B cell (primary cell): ENCODE data around the gene PNKP. TPM values are rescaled to one million over a fixed set of nuclear protein-coding genes. Genes with fewer than 3 reads are reported as not detected.

Source experiments
- ATAC-seq: fragments of 200-7000 bp; cut with Tn5 transposase; one replicate; pipeline ENCODE4 v1.10.0; 2021; ENCODE audit warnings: low read depth, mild to moderate bottlenecking, moderate number of reproducible peaks, moderate library complexity
- CTCF ChIA-PET: fragments of 350-600 bp; sonication (Branson Sonifier 250); formaldehyde crosslinking; loops from one replicate; lab custom pipeline; 2021; ENCODE audit warnings: antibody characterized with exemption, inconsistent platforms; lab: Charles Lee
- POLR2A ChIA-PET: fragments of 350-600 bp; sonication (Branson Sonifier 250); formaldehyde crosslinking; loops from one replicate; lab custom pipeline; 2021; ENCODE audit warnings: antibody characterized with exemption; lab: Charles Lee
- DNase-seq: peaks from one replicate; pipeline ENCODE4 v3.0.0; 2013
- H2AFZ ChIP-seq: 2 replicates; pipeline ENCODE4 v1.6.1; 2012; ENCODE audit warnings: mild to moderate bottlenecking, low read depth, low read length; ENCODE audit not compliant: insufficient read depth, poor library complexity, severe bottlenecking
- H3K27ac ChIP-seq, 2 donors: 1 replicate in 1 of 2; 2 replicates in 1 of 2; pipeline ENCODE4 v1.5.1; 2012 to 2013; ENCODE audit warnings: low read length in 2 of 2, mild to moderate bottlenecking in 2 of 2, moderate library complexity in 1 of 2
- H3K27me3 ChIP-seq, 4 experiments: fragments of 200-600 bp in 1 of 4; sonication (generic) in 1 of 4; replicated peaks in 1 of 4; 1 replicate in 2 of 4; 2 replicates in 2 of 4; pipeline versions ENCODE4 v1.6.1 to v1.7.0; 2013 to 2016; ENCODE audit warnings: low read length in 3 of 4, mild to moderate bottlenecking in 2 of 4, mixed read lengths in 1 of 4, moderate library complexity in 1 of 4; ENCODE audit not compliant: insufficient read depth in 4 of 4, control insufficient read depth in 3 of 4; ENCODE audit errors: control extremely low read depth in 1 of 4
- H3K36me3 ChIP-seq, 2 experiments: replicated peaks in 1 of 2; 1 replicate in 1 of 2; 2 replicates in 1 of 2; pipeline versions ENCODE4 v1.6.1 to v1.7.1; 2013; ENCODE audit warnings: low read length in 1 of 2; ENCODE audit not compliant: insufficient read depth in 2 of 2, control insufficient read depth in 1 of 2; ENCODE audit errors: control extremely low read depth in 1 of 2, extremely low read depth in 1 of 2
- H3K4me1 ChIP-seq, 2 donors: fragments of 200-600 bp in 1 of 2; sonication (generic) in 1 of 2; 1 replicate in 1 of 2; 2 replicates in 1 of 2; pipeline versions ENCODE4 v1.5.1 to v1.6.1; 2013 to 2017; ENCODE audit warnings: low read length in 2 of 2; ENCODE audit not compliant: control insufficient read depth in 2 of 2, insufficient read depth in 2 of 2
- H3K4me2 ChIP-seq: replicated peaks from 2 replicates; pipeline ENCODE3; 2012; ENCODE audit warnings: mild to moderate bottlenecking, low read depth, low read length; ENCODE audit not compliant: poor library complexity, severe bottlenecking
- H3K4me3 ChIP-seq, 5 experiments: fragments of 200-600 bp in 1 of 5; sonication (generic) in 1 of 5; 1 replicate in 3 of 5; 2 replicates in 2 of 5; pipeline versions ENCODE4 v1.5.1 to v1.7.0; 2011 to 2016; ENCODE audit warnings: low read length in 4 of 5, mild to moderate bottlenecking in 4 of 5, low read depth in 2 of 5, control low read depth in 1 of 5, moderate library complexity in 1 of 5; ENCODE audit not compliant: insufficient read depth in 1 of 5; ENCODE audit errors: control extremely low read depth in 1 of 5, extremely low read depth in 1 of 5
- H3K79me2 ChIP-seq: fragments of 200-600 bp; sonication (generic); one replicate; pipeline ENCODE4 v1.6.0; 2016; ENCODE audit warnings: low read length; ENCODE audit not compliant: control insufficient read depth, insufficient read depth
- H3K9ac ChIP-seq: fragments of 200-600 bp; sonication (generic); 2 replicates; pipeline ENCODE4 v1.6.1; 2017; ENCODE audit warnings: mild to moderate bottlenecking, low read length, moderate library complexity
- H3K9me3 ChIP-seq, 3 donors: one replicate each; pipeline versions ENCODE4 v1.6.1 to v1.7.1; 2013; ENCODE audit warnings: low read length in 2 of 3; ENCODE audit not compliant: control insufficient read depth in 2 of 3, insufficient read depth in 1 of 3; ENCODE audit errors: control extremely low read depth in 1 of 3
- H4K20me1 ChIP-seq: 2 replicates; pipeline ENCODE4 v1.6.0; 2012; ENCODE audit warnings: mild to moderate bottlenecking, low read length; ENCODE audit not compliant: insufficient read depth, control insufficient read depth, poor library complexity, severe bottlenecking
- H3K27ac Mint-ChIP-seq: one replicate; pipeline ENCODE4 v1.8.0; 2021; ENCODE audit warnings: mixed read lengths
- H3K27me3 Mint-ChIP-seq: one replicate; pipeline ENCODE4 v1.8.0; 2021; ENCODE audit warnings: mixed read lengths
- H3K4me1 Mint-ChIP-seq: one replicate; pipeline ENCODE4 v1.8.0; 2021; ENCODE audit warnings: mixed read lengths
- H3K4me3 Mint-ChIP-seq: one replicate; pipeline ENCODE4 v1.8.0; 2021; ENCODE audit warnings: mixed read lengths
- H3K9me3 Mint-ChIP-seq: one replicate; pipeline ENCODE4 v1.8.0; 2022; ENCODE audit warnings: mixed read lengths; ENCODE audit not compliant: insufficient read depth
- CTCF ChIP-seq: fragments of 200-600 bp; IDR thresholded peaks from one replicate; pipeline ENCODE4 v1.8.0; 2022; ENCODE audit warnings: antibody characterized with exemption, mild to moderate bottlenecking
- EZH2 ChIP-seq: IDR thresholded peaks from 2 replicates; pipeline ENCODE4 v1.6.1; 2012; ENCODE audit warnings: borderline replicate concordance, low read depth, mild to moderate bottlenecking, moderate library complexity, low read length; ENCODE audit not compliant: insufficient read depth, poor library complexity, severe bottlenecking
- WGBS: methylation state at CpG from one replicate; pipeline ENCODE4 v1.1.5; 2013; ENCODE audit warnings: missing lambda C conversion rate; ENCODE audit not compliant: insufficient coverage; 5-methylcytosine and 5-hydroxymethylcytosine counted together
- intact Hi-C: fragments of 100-400 bp; cut with micrococcal nuclease; formaldehyde crosslinking; loops from one replicate; pipeline ENCODE4 v1.10.0; 2022
- polyA plus RNA-seq: library from polyadenylated mRNA; depleted of rRNA; stranded (reverse); fragments of >200 nt; gene quantifications from 2 replicates; pipeline ENCODE4 v1.2.3, GENCODE V29; 2012
- total RNA-seq, 2 donors: library from RNA; stranded (reverse); fragments of 120-200 nt in 1 of 2; gene quantifications; 1 replicate in 1 of 2; 2 replicates in 1 of 2; pipeline versions ENCODE4 v1.2.3 to v1.2.4, GENCODE V29; 2013 to 2022

Gene PNKP
- total and polyA plus RNA-seq, 2 donors (not counting 1 experiment from before 2014, with no cell fraction given) = 173 to 274 TPM

- CTCF ChIA-PET = interaction anchor here (0.8 to 1.3 kb wide), 3 partner anchors 11 to 44 kb away, joined by 3 to 4 read pairs (median 3); no protein-coding TSS in a partner anchor
- H3K27me3 Mint-ChIP-seq = no peaks in the 10 kb centered on the region
- Histone ChIP-seq H3K4me2 (peak overlapping the region; percentile 83), H3K9ac (peak overlapping the region; percentile 96), H3K4me3 (peak overlapping the region in 4 of 5 experiments; percentile 80 to 95 (median 92)), H3K9me3 (peaks cover 0 to 6% (median 0%) of the 10 kb centered on the region in 3 donors), H4K20me1 (peaks cover 50% of the 10 kb centered on the region), H3K79me2 (peaks cover 35% of the 10 kb centered on the region), H3K36me3 (peaks cover 0 to 14% of the 10 kb centered on the region in 2 experiments), H3K27ac (peak overlapping the region in 1 of 2 donors; percentile 20), H3K4me1 (peaks cover 29 to 45% of the 10 kb centered on the region in 2 donors), H2AFZ (peak overlapping the region; percentile 85), H3K27me3 (no peaks in the 10 kb centered on the region)
- H3K4me1 Mint-ChIP-seq = peaks cover 44% of the 10 kb centered on the region
- peak overlapping the region; percentile 78 for H3K27ac Mint-ChIP-seq
- no peaks in the 10 kb centered on the region for H3K9me3 Mint-ChIP-seq
- POLR2A ChIA-PET = interaction anchor here (1.0 to 4.8 kb wide), 7 partner anchors 10 to 85 kb away, joined by 3 to 40 read pairs (median 7); partner anchors contain the start of genes AKT1S1, AP2A1, FUZ and PNKP
- H3K4me3 Mint-ChIP-seq = peak overlapping the region; percentile 85
- peak; percentile 6 for ATAC-seq
- DNase-seq = peak; percentile 51
- TF ChIP-seq CTCF (peak; percentile 17), EZH2 (no peak)
- 5% methylated on average over 56 of the region's 78 CpGs for WGBS
- intact Hi-C loops = loop anchor here (1.0 kb wide), 1 partner anchor 25 kb away; no protein-coding TSS in a partner anchor
These were observed 15.7 kb downstream of the PNKP start for GRCh38 chr19:49851456-49852259.
